ENCODE results near the gene IRF4. TPM values are rescaled to one million over a fixed set of nuclear protein-coding genes. Genes with fewer than 3 reads are reported as not detected.

Gene IRF4
- total and polyA plus RNA-seq, 12 donors: 0.04 to 3.6 (median 0.32) TPM; not detected in 1

DNA sequence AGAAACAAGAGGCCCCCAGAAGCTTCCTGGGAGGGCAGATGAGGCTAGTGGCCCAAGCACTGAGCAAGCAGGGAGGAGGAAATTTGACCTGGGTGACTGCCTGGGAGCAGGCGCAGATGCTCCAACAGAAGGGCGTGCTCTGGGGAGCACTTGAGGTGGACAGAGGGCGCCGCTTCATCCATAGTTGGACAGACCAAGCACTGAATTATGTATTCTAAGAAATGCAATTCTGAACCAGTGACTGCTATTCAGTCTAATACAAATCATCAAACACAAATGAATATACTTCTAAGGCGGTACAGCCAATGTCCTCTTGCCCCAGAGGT is 28.7 kb upstream of the IRF4 start:
- H3K9me3 ChIP-seq: peaks cover 0 to 13% (median 0%) of the 10 kb centered on the region in 11 donors
- no peak for DNase-seq
- WGBS, 2 donors: 85 to 93% methylated on average over 5 of the region's 5 CpGs
- H3K27me3 ChIP-seq: peaks cover 0 to 13% (median 2%) of the 10 kb centered on the region in 7 donors
- no peak overlapping the region for H3K4me3 ChIP-seq
- no peak for ATAC-seq
- no peaks in the 10 kb centered on the region for H3K36me3 ChIP-seq
- TF ChIP-seq, protein P1, sequence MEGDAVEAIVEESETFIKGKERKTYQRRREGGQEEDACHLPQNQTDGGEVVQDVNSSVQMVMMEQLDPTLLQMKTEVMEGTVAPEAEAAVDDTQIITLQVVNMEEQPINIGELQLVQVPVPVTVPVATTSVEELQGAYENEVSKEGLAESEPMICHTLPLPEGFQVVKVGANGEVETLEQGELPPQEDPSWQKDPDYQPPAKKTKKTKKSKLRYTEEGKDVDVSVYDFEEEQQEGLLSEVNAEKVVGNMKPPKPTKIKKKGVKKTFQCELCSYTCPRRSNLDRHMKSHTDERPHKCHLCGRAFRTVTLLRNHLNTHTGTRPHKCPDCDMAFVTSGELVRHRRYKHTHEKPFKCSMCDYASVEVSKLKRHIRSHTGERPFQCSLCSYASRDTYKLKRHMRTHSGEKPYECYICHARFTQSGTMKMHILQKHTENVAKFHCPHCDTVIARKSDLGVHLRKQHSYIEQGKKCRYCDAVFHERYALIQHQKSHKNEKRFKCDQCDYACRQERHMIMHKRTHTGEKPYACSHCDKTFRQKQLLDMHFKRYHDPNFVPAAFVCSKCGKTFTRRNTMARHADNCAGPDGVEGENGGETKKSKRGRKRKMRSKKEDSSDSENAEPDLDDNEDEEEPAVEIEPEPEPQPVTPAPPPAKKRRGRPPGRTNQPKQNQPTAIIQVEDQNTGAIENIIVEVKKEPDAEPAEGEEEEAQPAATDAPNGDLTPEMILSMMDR (IDR thresholded peaks at IDR 0.05): no peak
- intact Hi-C loops (cut with DNase I): no loop called here
- no peak overlapping the region for H3K27ac ChIP-seq
- H3K4me1 ChIP-seq: no peaks in the 10 kb centered on the region

DNA sequence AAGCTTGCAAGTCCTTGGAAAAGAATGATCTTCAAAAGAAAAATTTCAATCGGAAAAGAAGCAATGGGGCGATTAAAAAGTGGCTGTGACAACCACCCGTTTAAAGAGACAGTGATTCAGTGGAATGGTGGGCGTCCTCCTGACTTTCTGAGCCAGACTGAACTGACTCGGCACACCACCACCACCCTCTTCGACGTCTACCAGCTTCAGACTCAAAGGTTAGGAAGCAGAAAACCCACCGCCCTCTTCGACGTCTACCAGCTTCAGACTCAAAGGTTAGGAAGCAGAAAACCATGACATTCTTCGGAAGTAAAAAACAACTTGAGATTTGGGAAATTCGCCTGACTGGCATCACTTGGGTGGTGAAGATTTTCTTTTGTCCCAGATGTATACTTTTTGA is 28.3 kb upstream of the IRF4 start:
- ATAC-seq (no peak), DNase-seq (no peak)
- WGBS, 2 donors: 87 to 90% methylated on average over 12 of the region's 12 CpGs
- H3K27ac ChIP-seq: no peak overlapping the region
- no peaks in the 10 kb centered on the region for H3K4me1 ChIP-seq
- intact Hi-C loops (cut with DNase I): no loop called here
- H3K4me3 ChIP-seq: no peak overlapping the region
- TF ChIP-seq, protein P1 (IDR thresholded peaks at IDR 0.05): no peak
- H3K9me3 ChIP-seq: peaks cover 0 to 13% (median 0%) of the 10 kb centered on the region in 11 donors
- H3K36me3 ChIP-seq: no peaks in the 10 kb centered on the region
- peaks cover 0 to 17% (median 6%) of the 10 kb centered on the region in 7 donors for H3K27me3 ChIP-seq

DNA sequence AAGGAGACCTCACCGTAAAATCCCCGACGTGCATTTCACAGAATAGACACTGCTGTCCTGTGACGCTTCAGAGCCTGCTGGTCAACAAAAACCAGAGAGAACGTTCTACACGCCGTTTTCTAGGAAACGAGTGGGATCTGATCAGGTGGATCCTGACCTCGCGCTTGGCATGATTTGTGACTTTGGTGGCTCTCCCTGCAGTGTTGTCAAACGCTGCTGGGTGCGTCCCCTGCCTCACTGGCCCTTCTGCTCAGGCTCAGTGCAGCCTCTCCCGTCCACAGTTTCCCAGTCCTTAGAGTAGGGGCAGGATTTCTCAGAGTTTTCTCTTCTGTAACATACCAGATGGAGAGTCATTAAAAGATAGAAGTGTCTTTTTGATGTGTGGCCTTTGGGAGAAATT is 27.6 kb upstream of the IRF4 start:
- H3K9me3 ChIP-seq: peaks cover 0 to 13% (median 0%) of the 10 kb centered on the region in 11 donors
- H3K27me3 ChIP-seq: peaks cover 0 to 24% (median 12%) of the 10 kb centered on the region in 7 donors
- WGBS, 2 donors: 89% methylated on average over 13 of the region's 13 CpGs
- H3K4me1 ChIP-seq: no peaks in the 10 kb centered on the region
- intact Hi-C loops (cut with DNase I): no loop called here
- ATAC-seq (no peak), DNase-seq (no peak)
- no peaks in the 10 kb centered on the region for H3K36me3 ChIP-seq
- H3K27ac ChIP-seq: no peak overlapping the region
- H3K4me3 ChIP-seq: no peak overlapping the region
- TF ChIP-seq, protein P1 (IDR thresholded peaks at IDR 0.05): no peak

DNA sequence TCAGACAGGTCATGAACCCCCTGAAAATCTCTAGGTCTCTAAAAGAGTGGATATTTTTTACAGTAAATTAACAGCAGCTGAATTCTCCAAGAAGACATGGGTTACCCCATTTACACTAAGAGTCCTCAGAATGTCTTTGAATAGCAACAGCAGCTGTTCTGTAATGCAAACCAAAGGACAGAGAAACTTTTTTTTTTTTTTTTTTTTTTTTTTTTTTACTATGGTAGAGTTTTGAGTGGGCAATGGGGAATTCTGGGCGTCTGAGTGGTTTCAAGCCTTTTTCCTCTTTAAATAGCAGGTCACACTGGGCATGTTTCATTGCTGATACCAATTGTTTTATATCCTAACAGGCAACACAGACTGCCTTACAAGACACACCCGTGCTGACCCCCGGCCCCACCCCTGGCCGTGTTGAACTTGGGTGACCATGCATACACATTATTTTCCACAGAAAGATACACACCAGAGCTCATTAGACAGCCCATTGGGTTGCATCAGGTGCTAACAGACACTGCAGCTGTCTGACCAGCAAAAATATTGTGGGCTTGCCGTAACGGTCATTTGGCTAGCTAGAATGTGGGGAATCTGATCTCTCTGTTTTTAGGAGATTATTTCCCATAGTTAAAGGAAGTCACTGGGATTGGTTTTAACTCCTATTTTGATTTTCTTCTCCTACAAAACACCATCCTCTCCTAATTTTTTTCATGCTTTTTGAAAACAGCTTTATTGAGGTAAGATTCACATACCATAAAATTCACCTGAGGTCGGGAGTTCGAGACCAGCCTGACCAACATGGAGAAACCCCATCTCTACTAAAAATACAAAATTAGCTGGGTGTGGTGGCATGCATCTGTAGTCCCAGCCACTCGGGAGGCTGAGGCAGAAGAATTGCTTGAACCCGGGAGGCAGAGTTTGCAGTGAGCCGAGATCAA is 26.7 kb upstream of the IRF4 start:
- peaks cover 0 to 13% (median 0%) of the 10 kb centered on the region in 11 donors for H3K9me3 ChIP-seq
- peaks cover 0 to 32% (median 22%) of the 10 kb centered on the region in 7 donors for H3K27me3 ChIP-seq
- H3K4me3 ChIP-seq: no peak overlapping the region
- DNase-seq (no peak), ATAC-seq (no peak)
- 71 to 79% methylated on average over 11 of the region's 11 CpGs for WGBS, 2 donors
- TF ChIP-seq, protein P1 (IDR thresholded peaks at IDR 0.05): no peak
- H3K36me3 ChIP-seq: no peaks in the 10 kb centered on the region
- intact Hi-C loops (cut with DNase I): no loop called here
- no peak overlapping the region for H3K27ac ChIP-seq
- H3K4me1 ChIP-seq: no peaks in the 10 kb centered on the region

All from heart right ventricle (tissue), 16 donors.